RWPE2 (cell line): ENCODE results near the gene ELOVL6.

Source experiments
- ATAC-seq: fragments of 200-7000 bp; cut with Tn5 transposase; 3 replicates; pipeline ENCODE4 v1.9.1; 2021; ENCODE audit warnings: low read depth
- DNase-seq: peaks from one replicate; pipeline ENCODE4 v3.0.0-alpha.2; 2020; ENCODE audit warnings: low spot score
- H3K27ac ChIP-seq: fragments of 450-650 bp; 2 replicates; pipeline ENCODE4 v1.5.1; 2017; ENCODE audit warnings: mild to moderate bottlenecking; ENCODE audit not compliant: poor library complexity, severe bottlenecking
- H3K27me3 ChIP-seq: fragments of 250-450 bp; sonication (Bioruptor Pico); 2 replicates; pipeline ENCODE4 v1.5.1; 2021; ENCODE audit warnings: mild to moderate bottlenecking, moderate library complexity; ENCODE audit not compliant: insufficient read depth, poor library complexity, severe bottlenecking
- H3K36me3 ChIP-seq: fragments of 250-450 bp; sonication (Bioruptor Pico); 2 replicates; pipeline ENCODE4 v1.5.1; 2020; ENCODE audit warnings: low read depth, mild to moderate bottlenecking, moderate library complexity
- H3K4me1 ChIP-seq: fragments of 250-450 bp; sonication (Bioruptor Pico); 2 replicates; pipeline ENCODE4 v1.5.1; 2021; ENCODE audit warnings: mild to moderate bottlenecking, moderate library complexity; ENCODE audit not compliant: insufficient read depth, poor library complexity, severe bottlenecking
- H3K4me3 ChIP-seq: fragments of 250-450 bp; sonication (Bioruptor Pico); 2 replicates; pipeline ENCODE4 v1.5.1; 2021; ENCODE audit warnings: mild to moderate bottlenecking, moderate library complexity; ENCODE audit not compliant: severe bottlenecking
- H3K9me3 ChIP-seq: fragments of 250-450 bp; sonication (Bioruptor Pico); 2 replicates; pipeline ENCODE4 v1.5.1; 2021; ENCODE audit warnings: mild to moderate bottlenecking, moderate library complexity; ENCODE audit not compliant: severe bottlenecking
- TF ChIP-seq, protein P1 (sequence below): fragments of 450-650 bp; IDR thresholded peaks from one replicate; pipeline ENCODE4 v1.5.1; 2017; ENCODE audit warnings: mild to moderate bottlenecking, moderate library complexity; ENCODE audit not compliant: poor library complexity, severe bottlenecking

Gene ELOVL6

DNA sequence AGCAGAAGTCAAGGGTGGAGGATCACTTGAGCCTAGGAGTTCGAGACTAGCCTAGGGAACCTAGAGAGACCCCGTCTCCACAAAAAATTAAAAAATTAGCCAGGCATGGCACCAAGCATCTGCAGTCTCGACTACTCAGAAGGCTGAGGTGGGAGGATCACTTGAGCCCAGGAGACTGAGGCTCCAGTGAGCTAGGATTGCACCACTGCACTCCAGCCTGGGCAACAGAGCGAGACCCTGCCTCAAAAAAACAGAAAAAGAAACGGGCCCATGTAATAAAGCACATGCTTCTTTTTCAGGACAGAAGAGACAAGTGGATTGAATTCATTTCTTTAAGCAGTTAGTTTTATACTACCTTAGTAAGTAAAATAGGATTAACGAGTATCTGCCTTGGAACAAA lies 42.0 kb downstream of the ELOVL6 start:
- H3K4me3 ChIP-seq: no peak overlapping the region
- H3K27ac ChIP-seq: no peak overlapping the region
- TF ChIP-seq, protein P1, sequence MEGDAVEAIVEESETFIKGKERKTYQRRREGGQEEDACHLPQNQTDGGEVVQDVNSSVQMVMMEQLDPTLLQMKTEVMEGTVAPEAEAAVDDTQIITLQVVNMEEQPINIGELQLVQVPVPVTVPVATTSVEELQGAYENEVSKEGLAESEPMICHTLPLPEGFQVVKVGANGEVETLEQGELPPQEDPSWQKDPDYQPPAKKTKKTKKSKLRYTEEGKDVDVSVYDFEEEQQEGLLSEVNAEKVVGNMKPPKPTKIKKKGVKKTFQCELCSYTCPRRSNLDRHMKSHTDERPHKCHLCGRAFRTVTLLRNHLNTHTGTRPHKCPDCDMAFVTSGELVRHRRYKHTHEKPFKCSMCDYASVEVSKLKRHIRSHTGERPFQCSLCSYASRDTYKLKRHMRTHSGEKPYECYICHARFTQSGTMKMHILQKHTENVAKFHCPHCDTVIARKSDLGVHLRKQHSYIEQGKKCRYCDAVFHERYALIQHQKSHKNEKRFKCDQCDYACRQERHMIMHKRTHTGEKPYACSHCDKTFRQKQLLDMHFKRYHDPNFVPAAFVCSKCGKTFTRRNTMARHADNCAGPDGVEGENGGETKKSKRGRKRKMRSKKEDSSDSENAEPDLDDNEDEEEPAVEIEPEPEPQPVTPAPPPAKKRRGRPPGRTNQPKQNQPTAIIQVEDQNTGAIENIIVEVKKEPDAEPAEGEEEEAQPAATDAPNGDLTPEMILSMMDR: no peak
- H3K36me3 ChIP-seq: peaks cover 16% of the 10 kb centered on the region
- H3K4me1 ChIP-seq: peaks cover 37% of the 10 kb centered on the region
- no peak for DNase-seq
- ATAC-seq: no peak
- H3K9me3 ChIP-seq: no peaks in the 10 kb centered on the region
- H3K27me3 ChIP-seq: no peaks in the 10 kb centered on the region

DNA sequence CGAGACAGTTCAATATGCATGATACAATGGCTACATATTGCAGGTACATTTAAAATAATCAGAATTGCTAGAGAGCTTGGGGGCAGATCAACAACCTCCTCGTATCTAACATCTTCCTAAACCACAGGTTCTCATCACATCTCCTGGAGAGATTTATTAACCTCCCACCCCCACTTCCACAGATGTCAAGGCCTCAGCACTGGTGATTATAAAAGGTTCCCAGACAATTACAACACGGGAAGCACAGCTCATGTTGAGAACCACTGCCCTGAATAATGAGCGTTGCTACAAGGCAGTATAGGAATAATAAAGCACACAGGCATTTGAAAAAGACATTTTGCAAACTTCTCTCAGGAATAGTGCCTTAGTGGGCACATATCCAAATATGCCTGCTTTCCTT lies 42.8 kb downstream of the ELOVL6 start:
- Histone ChIP-seq H3K4me3 (no peak overlapping the region), H3K36me3 (peaks cover 16% of the 10 kb centered on the region), H3K9me3 (no peaks in the 10 kb centered on the region), H3K27ac (no peak overlapping the region), H3K27me3 (no peaks in the 10 kb centered on the region), H3K4me1 (peaks cover 37% of the 10 kb centered on the region)
- DNase-seq (no peak), ATAC-seq (no peak)
- TF ChIP-seq, protein P1: no peak

DNA sequence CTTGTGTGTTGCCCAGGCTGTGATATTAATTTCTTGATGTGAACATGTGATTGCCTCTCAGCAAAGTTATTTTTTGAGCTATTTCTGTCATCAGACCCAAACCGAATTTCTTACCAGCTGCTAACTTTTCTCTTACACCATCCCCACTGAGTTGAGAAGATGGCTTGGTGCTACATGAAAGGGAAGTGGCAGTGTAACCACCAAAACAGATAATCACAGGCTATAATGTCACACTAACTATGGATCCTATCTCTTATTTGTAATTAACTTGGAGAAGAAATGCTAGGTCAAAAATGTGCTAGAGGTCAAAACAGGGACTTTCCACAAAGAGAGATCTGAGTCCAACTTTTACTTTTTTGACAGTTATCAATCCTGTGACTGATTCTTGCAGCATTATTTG lies 43.8 kb downstream of the ELOVL6 start:
- ATAC-seq (no peak), DNase-seq (no peak)
- Histone ChIP-seq H3K4me1 (peaks cover 27% of the 10 kb centered on the region), H3K27ac (no peak overlapping the region), H3K9me3 (no peaks in the 10 kb centered on the region), H3K4me3 (no peak overlapping the region), H3K27me3 (no peaks in the 10 kb centered on the region), H3K36me3 (peaks cover 24% of the 10 kb centered on the region)
- TF ChIP-seq, protein P1: no peak

DNA sequence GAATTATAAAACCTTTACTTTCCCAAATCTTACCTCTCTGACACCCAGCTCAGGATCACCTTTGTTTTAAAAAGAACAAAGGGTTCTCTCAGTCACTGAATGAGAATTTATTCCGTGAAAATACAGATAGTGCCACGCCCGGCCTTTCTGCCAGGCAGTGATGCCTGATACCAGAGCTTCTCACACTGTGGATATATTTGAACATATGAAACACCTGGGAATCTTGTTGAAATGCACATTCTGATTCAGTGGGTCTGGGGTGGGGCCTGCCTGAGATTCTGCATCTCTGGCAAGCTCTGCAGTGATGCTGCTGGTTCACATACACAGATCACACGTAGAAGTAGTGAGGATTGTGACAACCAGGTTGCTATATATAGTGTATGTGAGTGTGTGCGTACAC lies 46.0 kb downstream of the ELOVL6 start:
- peaks cover 7% of the 10 kb centered on the region for H3K4me1 ChIP-seq
- H3K27ac ChIP-seq: no peak overlapping the region
- no peaks in the 10 kb centered on the region for H3K27me3 ChIP-seq
- peaks cover 20% of the 10 kb centered on the region for H3K36me3 ChIP-seq
- DNase-seq (no peak), ATAC-seq (no peak)
- no peak overlapping the region for H3K4me3 ChIP-seq
- H3K9me3 ChIP-seq: no peaks in the 10 kb centered on the region
- TF ChIP-seq, protein P1: no peak

DNA sequence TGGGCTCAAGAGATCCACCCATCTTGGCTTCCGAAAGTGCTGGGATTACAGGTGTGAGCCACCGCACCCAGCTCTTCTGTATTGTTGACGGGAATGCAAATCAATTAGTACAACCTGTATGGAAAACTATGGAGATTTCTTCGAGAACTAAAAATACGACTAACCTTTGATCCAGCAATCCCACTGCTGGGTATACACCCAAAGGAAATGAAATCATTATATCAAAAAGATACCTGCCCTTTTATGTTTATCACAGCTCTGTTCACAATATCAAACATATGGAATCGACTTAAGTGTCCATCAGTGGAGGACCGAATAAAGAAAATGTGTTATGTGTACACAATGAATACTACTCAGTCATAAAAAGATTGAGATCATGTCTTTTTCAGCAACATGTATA lies 49.3 kb downstream of the ELOVL6 start:
- Histone ChIP-seq H3K36me3 (peaks cover 17% of the 10 kb centered on the region), H3K4me1 (no peaks in the 10 kb centered on the region)
- no peak for ATAC-seq

More for the DNA sequence above, 49.3 kb downstream of the ELOVL6 start:
- no peak for DNase-seq
- Histone ChIP-seq H3K9me3 (no peaks in the 10 kb centered on the region), H3K27ac (no peak overlapping the region), H3K27me3 (no peaks in the 10 kb centered on the region), H3K4me3 (no peak overlapping the region)
- TF ChIP-seq, protein P1: no peak
